Measurements from ENCODE around the gene TNFSF4. TPM values are rescaled to one million over a fixed set of nuclear protein-coding genes. Genes with fewer than 3 reads are reported as not detected.

The TNFSF4 gene
- total RNA-seq, 4 donors from 2014 or later = 0.87 to 5.1 (median 1.4) TPM

DNA sequence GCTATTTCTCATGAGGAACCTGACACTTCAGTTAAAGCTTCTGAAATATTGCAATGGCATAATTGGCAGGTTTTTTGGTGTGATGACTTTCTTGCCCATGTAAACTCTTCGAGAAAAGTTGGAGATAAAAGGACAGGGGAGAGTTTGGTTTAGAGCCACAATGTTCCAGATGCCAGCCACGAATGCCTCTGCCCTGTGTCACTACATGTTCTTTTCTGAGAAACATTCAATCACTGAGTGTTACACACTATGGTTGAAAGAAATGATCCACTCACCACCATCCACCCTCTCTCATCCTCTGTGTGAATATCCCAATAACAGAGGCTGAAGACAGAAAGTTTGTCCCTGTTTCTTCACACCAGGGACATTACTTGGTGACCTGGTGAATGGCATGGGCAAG is 66.4 kb downstream of the TNFSF4 start:
- H3K27me3 ChIP-seq = no peaks in the 10 kb centered on the region
- H3K36me3 ChIP-seq = no peaks in the 10 kb centered on the region
- no peak for TF ChIP-seq POLR2A (IDR thresholded peaks at IDR 0.05)
- TF ChIP-seq, protein P1, sequence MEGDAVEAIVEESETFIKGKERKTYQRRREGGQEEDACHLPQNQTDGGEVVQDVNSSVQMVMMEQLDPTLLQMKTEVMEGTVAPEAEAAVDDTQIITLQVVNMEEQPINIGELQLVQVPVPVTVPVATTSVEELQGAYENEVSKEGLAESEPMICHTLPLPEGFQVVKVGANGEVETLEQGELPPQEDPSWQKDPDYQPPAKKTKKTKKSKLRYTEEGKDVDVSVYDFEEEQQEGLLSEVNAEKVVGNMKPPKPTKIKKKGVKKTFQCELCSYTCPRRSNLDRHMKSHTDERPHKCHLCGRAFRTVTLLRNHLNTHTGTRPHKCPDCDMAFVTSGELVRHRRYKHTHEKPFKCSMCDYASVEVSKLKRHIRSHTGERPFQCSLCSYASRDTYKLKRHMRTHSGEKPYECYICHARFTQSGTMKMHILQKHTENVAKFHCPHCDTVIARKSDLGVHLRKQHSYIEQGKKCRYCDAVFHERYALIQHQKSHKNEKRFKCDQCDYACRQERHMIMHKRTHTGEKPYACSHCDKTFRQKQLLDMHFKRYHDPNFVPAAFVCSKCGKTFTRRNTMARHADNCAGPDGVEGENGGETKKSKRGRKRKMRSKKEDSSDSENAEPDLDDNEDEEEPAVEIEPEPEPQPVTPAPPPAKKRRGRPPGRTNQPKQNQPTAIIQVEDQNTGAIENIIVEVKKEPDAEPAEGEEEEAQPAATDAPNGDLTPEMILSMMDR (IDR thresholded peaks at IDR 0.05) = no peak
- no peak for TF ChIP-seq EP300 (IDR thresholded peaks at IDR 0.05)
- H3K4me3 ChIP-seq = no peak overlapping the region
- H3K4me1 ChIP-seq = peaks cover 0 to 3% (median 0%) of the 10 kb centered on the region in 4 donors
- DNase-seq (ENCODE audit: low spot score in 2 of 2) = no peak
- peaks cover 0 to 49% (median 7%) of the 10 kb centered on the region in 4 donors for H3K9me3 ChIP-seq
- 80 to 82% methylated on average over 2 of the region's 2 CpGs for WGBS, 2 donors
- H3K27ac ChIP-seq = no peak overlapping the region

DNA sequence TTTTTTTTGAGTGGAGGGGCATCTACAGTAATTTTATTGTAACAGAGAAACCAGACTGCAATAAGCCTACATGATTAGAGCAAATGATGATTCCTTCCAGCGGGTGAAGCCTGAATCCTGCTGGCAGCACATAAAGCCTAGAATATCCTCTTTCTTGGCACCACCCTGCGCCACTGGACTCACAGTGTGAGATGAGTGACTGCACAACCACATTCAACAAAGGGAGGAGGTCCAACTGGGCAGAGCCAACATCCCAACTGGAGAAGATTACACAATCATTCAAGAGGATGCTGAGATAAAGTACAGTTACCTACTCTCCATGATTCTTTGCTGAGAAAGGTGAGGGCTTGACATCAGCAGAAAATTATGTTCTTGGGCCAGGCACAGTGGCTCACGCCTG is 67.4 kb downstream of the TNFSF4 start:
- peaks cover 0 to 3% (median 0%) of the 10 kb centered on the region in 4 donors for H3K4me1 ChIP-seq
- DNase-seq (ENCODE audit: low spot score in 2 of 2) = no peak
- H3K27me3 ChIP-seq = no peaks in the 10 kb centered on the region
- WGBS, 2 donors = 95 to 97% methylated on average over 3 of the region's 3 CpGs
- H3K4me3 ChIP-seq = no peak overlapping the region
- H3K36me3 ChIP-seq = no peaks in the 10 kb centered on the region
- TF ChIP-seq, protein P1 (IDR thresholded peaks at IDR 0.05) = no peak
- TF ChIP-seq EP300 (IDR thresholded peaks at IDR 0.05) = no peak
- no peak for TF ChIP-seq POLR2A (IDR thresholded peaks at IDR 0.05)
- peaks cover 0 to 38% (median 3%) of the 10 kb centered on the region in 4 donors for H3K9me3 ChIP-seq
- H3K27ac ChIP-seq = no peak overlapping the region

DNA sequence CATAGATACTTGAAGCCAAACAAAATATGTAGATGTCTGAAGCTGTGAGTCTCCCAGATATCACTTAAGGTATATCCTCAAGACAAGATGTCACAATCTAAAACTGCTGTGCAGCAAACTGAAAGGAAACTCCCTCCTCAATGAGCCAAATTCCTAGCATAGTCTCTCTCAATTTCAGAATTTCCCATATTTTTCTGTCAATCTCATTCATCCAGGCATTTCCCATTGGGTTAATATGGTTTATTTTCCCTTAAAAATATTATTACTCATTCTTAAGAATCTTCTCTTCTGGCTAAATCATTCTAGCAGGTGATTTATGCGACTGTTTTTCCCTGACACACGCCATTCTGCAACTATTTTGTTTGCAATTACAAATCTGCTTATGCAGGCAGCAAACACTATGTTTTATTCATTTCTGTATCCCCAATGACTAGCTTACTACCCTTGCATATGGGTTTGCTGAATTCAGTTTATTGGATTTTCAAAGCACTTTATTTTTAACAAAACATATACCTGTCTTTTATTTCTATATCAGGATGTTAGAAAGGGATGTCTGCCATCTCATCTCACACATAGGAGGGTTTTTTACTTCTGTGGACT is 69.9 kb downstream of the TNFSF4 start:
- Histone ChIP-seq H3K27me3 (no peaks in the 10 kb centered on the region), H3K36me3 (no peaks in the 10 kb centered on the region), H3K27ac (no peak overlapping the region), H3K9me3 (peaks cover 0 to 15% (median 0%) of the 10 kb centered on the region in 4 donors), H3K4me1 (peaks cover 0 to 3% (median 0%) of the 10 kb centered on the region in 4 donors), H3K4me3 (no peak overlapping the region)
- WGBS, 2 donors = 67 to 69% methylated on average over 2 of the region's 2 CpGs
- TF ChIP-seq, protein P1 (IDR thresholded peaks at IDR 0.05) = no peak
- TF ChIP-seq POLR2A (IDR thresholded peaks at IDR 0.05) = no peak
- no peak for TF ChIP-seq EP300 (IDR thresholded peaks at IDR 0.05)
- no peak for DNase-seq (ENCODE audit: low spot score in 2 of 2)

DNA sequence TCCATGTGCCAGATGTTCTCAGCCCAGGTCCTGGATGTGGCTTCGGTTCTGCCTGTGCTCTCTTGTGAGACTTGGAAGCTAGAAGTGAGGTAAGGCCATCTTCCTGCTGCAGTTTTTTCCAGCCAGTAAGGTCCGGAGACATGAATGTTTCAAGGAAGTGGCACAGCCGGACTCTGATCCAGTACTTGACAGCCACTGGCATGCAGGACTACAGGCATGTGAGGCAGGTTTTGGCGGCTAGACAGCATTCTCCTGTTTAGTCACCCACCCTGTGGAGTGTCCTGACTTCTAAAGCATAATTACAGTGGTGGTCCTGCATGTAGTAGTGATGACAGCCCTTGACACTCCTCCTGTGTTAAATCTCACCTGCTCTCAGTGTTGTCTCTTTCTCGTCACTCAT is 72.3 kb downstream of the TNFSF4 start:
- peaks cover 0 to 3% (median 0%) of the 10 kb centered on the region in 4 donors for H3K4me1 ChIP-seq
- no peaks in the 10 kb centered on the region for H3K36me3 ChIP-seq
- H3K4me3 ChIP-seq = no peak overlapping the region
- WGBS, 2 donors = 74 to 90% methylated on average over 5 of the region's 5 CpGs
- H3K27ac ChIP-seq = no peak overlapping the region
- H3K9me3 ChIP-seq = no peaks in the 10 kb centered on the region
- no peak for DNase-seq (ENCODE audit: low spot score in 2 of 2)
- no peaks in the 10 kb centered on the region for H3K27me3 ChIP-seq
- TF ChIP-seq POLR2A (IDR thresholded peaks at IDR 0.05) = no peak
- TF ChIP-seq EP300 (IDR thresholded peaks at IDR 0.05) = no peak
- TF ChIP-seq, protein P1 (IDR thresholded peaks at IDR 0.05) = no peak

DNA sequence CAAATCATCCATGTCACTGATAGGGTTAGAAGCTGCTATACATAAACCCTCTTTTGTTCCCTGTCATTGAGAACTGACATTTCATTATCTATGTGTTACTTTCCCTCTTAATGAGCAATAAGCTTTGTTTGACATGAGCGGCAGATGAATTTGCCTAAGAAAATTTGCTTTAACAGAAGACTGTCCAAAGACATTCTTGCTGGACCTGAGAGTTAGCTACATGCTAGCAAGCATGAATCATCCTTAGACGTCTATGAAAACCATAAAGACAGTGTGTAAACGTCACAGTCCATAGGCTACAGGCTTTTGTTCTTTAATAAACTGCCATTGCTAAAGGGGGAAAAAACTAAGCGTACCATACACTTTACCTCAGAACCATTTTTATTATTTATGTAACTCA is 73.1 kb downstream of the TNFSF4 start:
- Histone ChIP-seq H3K4me3 (no peak overlapping the region), H3K4me1 (peaks cover 0 to 3% (median 0%) of the 10 kb centered on the region in 4 donors), H3K9me3 (no peaks in the 10 kb centered on the region), H3K27me3 (no peaks in the 10 kb centered on the region), H3K36me3 (no peaks in the 10 kb centered on the region), H3K27ac (no peak overlapping the region)
- no peak for DNase-seq (ENCODE audit: low spot score in 2 of 2)
- WGBS, 2 donors = 51 to 65% methylated on average over 4 of the region's 4 CpGs
- TF ChIP-seq, protein P1 (IDR thresholded peaks at IDR 0.05) = no peak
- TF ChIP-seq EP300 (IDR thresholded peaks at IDR 0.05) (no peak), POLR2A (IDR thresholded peaks at IDR 0.05) (no peak)

Other genes starting within 250 kb of the TNFSF4 start
- gene TNFSF18, start 156.4 kb downstream of the TNFSF4 start, total RNA-seq = not detected

Data from tibial nerve (tissue), 4 donors.